Measurements from ENCODE around the gene ACER1.

Gene ACER1

DNA sequence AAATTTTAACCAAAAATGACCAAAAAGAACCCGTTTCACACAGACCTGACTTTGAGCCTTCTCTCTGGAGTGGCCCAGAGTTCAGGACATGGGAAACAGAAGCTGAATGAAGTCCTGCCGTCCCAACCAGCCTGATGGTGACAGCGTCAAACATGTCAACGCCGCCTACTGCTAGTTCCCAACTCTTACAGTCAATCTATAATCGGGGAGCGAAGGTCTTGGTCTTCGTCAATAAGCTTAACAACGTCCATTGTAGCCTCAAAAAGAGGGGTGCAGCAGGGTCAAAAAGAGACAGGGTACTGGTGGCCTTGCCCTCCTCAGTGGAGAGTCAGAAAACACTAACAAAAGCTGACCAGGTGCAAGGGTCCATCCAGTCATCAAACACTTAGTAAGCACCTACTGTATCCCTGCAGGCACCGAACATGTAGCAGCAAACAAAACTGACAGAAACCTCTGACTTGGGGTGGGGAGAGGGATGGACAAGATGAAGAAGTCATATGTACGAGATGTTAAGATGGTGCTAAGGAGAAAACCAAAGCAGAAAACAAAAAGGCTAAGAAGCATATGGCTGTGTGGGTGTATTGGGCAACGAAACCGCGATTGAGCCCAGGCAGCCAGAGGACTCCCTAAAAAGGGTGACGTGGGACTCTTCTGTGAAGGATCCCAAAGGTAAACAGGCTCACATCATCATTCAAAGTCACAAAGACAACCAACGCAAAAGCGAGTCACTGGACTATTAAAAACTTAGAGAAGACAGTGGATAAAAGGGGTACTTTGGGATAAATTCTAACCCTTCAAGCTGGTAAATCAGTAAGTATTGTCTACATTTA is 65.6 kb downstream of the ACER1 start:
- Mint-ChIP-seq H3K36me3 (ENCODE audit: insufficient read depth) (peaks cover 17% of the 10 kb centered on the region), H3K27ac (ENCODE audit: low read depth) (peak overlapping the region; percentile 42), H3K4me1 (peaks cover 49% of the 10 kb centered on the region), H3K27me3 (no peaks in the 10 kb centered on the region), H3K9me3 (no peaks in the 10 kb centered on the region), H3K4me3 (no peak overlapping the region)
- no peak for DNase-seq (ENCODE audit: low spot score in 2 of 2)
- no peak for ATAC-seq (replicated peaks; ENCODE audit: extremely low read depth, poor library complexity, severe bottlenecking)

DNA sequence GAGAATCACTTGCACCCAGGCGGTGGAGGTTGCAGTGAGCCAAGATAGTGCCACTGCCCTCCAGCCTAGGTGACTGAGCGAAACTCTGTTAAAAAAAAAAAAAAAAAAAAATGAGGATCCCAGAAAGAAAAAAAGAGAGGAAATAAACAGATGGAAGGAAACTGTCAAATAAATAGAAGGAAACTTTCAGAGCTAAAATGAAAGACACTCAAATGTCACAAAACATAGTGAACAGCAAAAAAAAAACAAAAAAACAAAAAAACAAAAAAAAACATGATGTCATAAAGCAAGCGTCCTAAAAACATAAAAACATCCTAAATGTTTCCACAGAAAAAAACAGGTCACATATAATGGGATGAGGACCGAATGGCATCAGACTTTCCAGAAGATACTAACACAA is 68.6 kb downstream of the ACER1 start:
- H3K36me3 Mint-ChIP-seq (ENCODE audit: insufficient read depth) = peaks cover 16% of the 10 kb centered on the region
- H3K4me1 Mint-ChIP-seq = peaks cover 27% of the 10 kb centered on the region

DNA sequence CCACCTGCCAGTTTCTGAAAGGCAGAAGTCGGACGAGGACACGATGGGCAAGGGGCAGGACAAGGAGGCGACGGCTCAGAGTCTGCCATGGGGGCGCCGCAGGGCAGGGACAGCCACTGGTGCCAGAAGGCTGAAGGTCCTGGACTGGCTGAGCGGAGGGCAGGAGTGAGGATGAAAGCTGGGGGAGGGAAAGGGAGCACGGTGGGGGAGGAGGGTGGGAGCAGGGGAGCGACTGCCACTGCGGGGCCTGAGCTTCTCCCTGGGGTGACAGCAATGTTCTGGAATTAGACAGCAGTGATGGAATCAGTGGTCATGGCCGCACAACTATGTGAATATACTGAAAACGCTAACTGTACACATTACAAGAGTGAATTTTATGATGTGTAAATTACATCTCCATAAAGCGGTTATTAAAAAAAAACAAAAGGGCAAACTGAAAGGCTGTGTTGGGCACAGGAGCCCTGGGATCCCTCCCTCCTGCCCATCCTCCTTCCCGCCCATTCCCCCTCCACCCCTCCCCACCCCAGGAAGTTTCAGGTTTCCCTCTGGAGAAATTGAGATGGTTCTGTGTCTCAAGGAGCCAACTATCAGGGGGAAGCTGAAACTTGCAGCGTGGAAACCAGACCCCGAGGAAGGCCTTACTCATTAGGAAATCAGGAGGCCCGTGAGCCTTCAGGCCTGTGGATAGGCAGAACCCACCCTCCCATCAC is 69.5 kb downstream of the ACER1 start:
- Mint-ChIP-seq H3K4me3 (no peak overlapping the region), H3K27ac (ENCODE audit: low read depth) (peak overlapping the region; percentile 62)

More for the DNA sequence above, 68.6 kb downstream of the ACER1 start:
- Mint-ChIP-seq H3K27me3 (no peaks in the 10 kb centered on the region), H3K9me3 (no peaks in the 10 kb centered on the region), H3K4me3 (no peak overlapping the region), H3K27ac (ENCODE audit: low read depth) (peak overlapping the region; percentile 62)
- no peak for DNase-seq (ENCODE audit: low spot score in 2 of 2)
- no peak for ATAC-seq (replicated peaks; ENCODE audit: extremely low read depth, poor library complexity, severe bottlenecking)

GRCh38 chr19:6263306-6263705 is 70.1 kb downstream of the ACER1 start:
- DNase-seq (ENCODE audit: low spot score in 2 of 2) (no peak), ATAC-seq (replicated peaks; ENCODE audit: extremely low read depth, poor library complexity, severe bottlenecking) (no peak)
- Mint-ChIP-seq H3K9me3 (no peaks in the 10 kb centered on the region), H3K4me3 (no peak overlapping the region), H3K4me1 (peaks cover 33% of the 10 kb centered on the region), H3K36me3 (ENCODE audit: insufficient read depth) (peaks cover 18% of the 10 kb centered on the region), H3K27ac (ENCODE audit: low read depth) (no peak overlapping the region), H3K27me3 (no peaks in the 10 kb centered on the region)

More for the DNA sequence above, 69.5 kb downstream of the ACER1 start:
- no peaks in the 10 kb centered on the region for H3K9me3 Mint-ChIP-seq
- no peaks in the 10 kb centered on the region for H3K27me3 Mint-ChIP-seq
- ATAC-seq (replicated peaks; ENCODE audit: extremely low read depth, poor library complexity, severe bottlenecking) (no peak), DNase-seq (ENCODE audit: low spot score in 2 of 2) (no peak)
- peaks cover 18% of the 10 kb centered on the region for H3K36me3 Mint-ChIP-seq (ENCODE audit: insufficient read depth)
- peaks cover 32% of the 10 kb centered on the region for H3K4me1 Mint-ChIP-seq

- H3K4me3 Mint-ChIP-seq = no peak overlapping the region
- H3K4me1 Mint-ChIP-seq = peaks cover 27% of the 10 kb centered on the region
- no peak for DNase-seq (ENCODE audit: low spot score in 2 of 2)
- H3K36me3 Mint-ChIP-seq (ENCODE audit: insufficient read depth) = peaks cover 16% of the 10 kb centered on the region
- peak overlapping the region; percentile 57 for H3K27ac Mint-ChIP-seq (ENCODE audit: low read depth)
- no peak for ATAC-seq (replicated peaks; ENCODE audit: extremely low read depth, poor library complexity, severe bottlenecking)
- no peaks in the 10 kb centered on the region for H3K9me3 Mint-ChIP-seq
- H3K27me3 Mint-ChIP-seq = no peaks in the 10 kb centered on the region
These were observed 70.9 kb downstream of the ACER1 start for GRCh38 chr19:6262519-6262918.

GRCh38 chr19:6261883-6262282 is 71.5 kb downstream of the ACER1 start:
- DNase-seq (ENCODE audit: low spot score in 2 of 2) (no peak), ATAC-seq (replicated peaks; ENCODE audit: extremely low read depth, poor library complexity, severe bottlenecking) (no peak)
- H3K27me3 Mint-ChIP-seq = no peaks in the 10 kb centered on the region
- H3K27ac Mint-ChIP-seq (ENCODE audit: low read depth) = peak overlapping the region; percentile 57
- H3K9me3 Mint-ChIP-seq = no peaks in the 10 kb centered on the region
- no peak overlapping the region for H3K4me3 Mint-ChIP-seq
- H3K36me3 Mint-ChIP-seq (ENCODE audit: insufficient read depth) = peaks cover 21% of the 10 kb centered on the region
- peaks cover 32% of the 10 kb centered on the region for H3K4me1 Mint-ChIP-seq

- Mint-ChIP-seq H3K4me3 (no peak overlapping the region), H3K4me1 (peaks cover 29% of the 10 kb centered on the region), H3K36me3 (ENCODE audit: insufficient read depth) (peaks cover 24% of the 10 kb centered on the region), H3K27ac (ENCODE audit: low read depth) (no peak overlapping the region), H3K27me3 (no peaks in the 10 kb centered on the region), H3K9me3 (no peaks in the 10 kb centered on the region)
- ATAC-seq (replicated peaks; ENCODE audit: extremely low read depth, poor library complexity, severe bottlenecking) = no peak
- DNase-seq (ENCODE audit: low spot score in 2 of 2) = no peak
These were observed 72.3 kb downstream of the ACER1 start for GRCh38 chr19:6260912-6261650.

DNA sequence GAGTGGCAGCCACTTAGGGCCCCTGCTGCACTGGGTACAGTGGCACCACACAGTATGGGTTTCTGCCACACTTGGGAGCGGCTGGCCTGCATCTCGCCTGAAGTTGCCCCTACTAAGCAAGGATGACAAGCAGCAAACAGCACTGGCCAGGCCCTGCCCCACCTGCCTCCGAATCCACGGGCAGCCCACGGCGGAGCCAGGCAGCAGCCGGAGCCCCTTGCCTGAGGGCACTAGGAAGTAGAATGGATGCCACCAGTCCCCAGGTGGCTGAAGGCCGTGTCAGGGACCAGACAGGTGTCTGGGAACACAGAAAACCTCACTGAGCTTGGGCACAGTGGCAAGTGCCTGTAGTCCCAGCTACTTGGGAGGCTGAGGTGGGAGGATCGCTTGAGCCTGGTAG is 73.0 kb downstream of the ACER1 start:
- no peaks in the 10 kb centered on the region for H3K27me3 Mint-ChIP-seq

DNA sequence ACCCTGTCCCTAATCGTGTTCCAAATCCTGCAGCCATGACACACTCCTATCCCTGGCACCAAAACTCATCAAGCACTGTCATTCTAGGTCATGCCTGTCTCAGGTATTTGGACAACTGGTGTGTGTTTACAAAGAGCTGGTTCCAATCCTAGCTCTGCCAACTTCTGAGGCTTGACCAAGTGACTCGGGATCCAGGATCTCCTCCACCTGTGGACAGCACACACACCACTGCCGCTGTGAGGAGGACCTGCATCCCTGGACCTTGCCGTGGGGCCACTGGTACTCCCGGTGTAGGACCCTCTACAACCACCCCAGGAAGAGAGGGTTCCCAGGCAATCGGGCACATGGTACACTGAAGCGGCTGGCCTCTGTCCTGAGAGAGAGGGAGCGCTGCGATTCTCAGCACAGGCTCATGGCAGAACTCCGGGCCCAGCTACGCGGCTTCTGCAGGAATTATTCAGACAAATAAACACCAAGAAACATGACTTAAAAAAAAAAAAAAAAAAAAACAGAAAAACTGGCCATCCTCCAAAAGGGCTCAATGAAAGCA is 74.0 kb downstream of the ACER1 start:
- Mint-ChIP-seq H3K4me1 (peaks cover 29% of the 10 kb centered on the region), H3K9me3 (no peaks in the 10 kb centered on the region), H3K36me3 (ENCODE audit: insufficient read depth) (peaks cover 23% of the 10 kb centered on the region), H3K4me3 (no peak overlapping the region), H3K27ac (ENCODE audit: low read depth) (no peak overlapping the region), H3K27me3 (no peaks in the 10 kb centered on the region)
- no peak for ATAC-seq (replicated peaks; ENCODE audit: extremely low read depth, poor library complexity, severe bottlenecking)
- DNase-seq (ENCODE audit: low spot score in 2 of 2) = no peak

More for the DNA sequence above, 73.0 kb downstream of the ACER1 start:
- H3K27ac Mint-ChIP-seq (ENCODE audit: low read depth) = no peak overlapping the region
- H3K36me3 Mint-ChIP-seq (ENCODE audit: insufficient read depth) = peaks cover 24% of the 10 kb centered on the region
- DNase-seq (ENCODE audit: low spot score in 2 of 2) (no peak), ATAC-seq (replicated peaks; ENCODE audit: extremely low read depth, poor library complexity, severe bottlenecking) (no peak)
- no peak overlapping the region for H3K4me3 Mint-ChIP-seq
- peaks cover 29% of the 10 kb centered on the region for H3K4me1 Mint-ChIP-seq
- H3K9me3 Mint-ChIP-seq = no peaks in the 10 kb centered on the region

DNA sequence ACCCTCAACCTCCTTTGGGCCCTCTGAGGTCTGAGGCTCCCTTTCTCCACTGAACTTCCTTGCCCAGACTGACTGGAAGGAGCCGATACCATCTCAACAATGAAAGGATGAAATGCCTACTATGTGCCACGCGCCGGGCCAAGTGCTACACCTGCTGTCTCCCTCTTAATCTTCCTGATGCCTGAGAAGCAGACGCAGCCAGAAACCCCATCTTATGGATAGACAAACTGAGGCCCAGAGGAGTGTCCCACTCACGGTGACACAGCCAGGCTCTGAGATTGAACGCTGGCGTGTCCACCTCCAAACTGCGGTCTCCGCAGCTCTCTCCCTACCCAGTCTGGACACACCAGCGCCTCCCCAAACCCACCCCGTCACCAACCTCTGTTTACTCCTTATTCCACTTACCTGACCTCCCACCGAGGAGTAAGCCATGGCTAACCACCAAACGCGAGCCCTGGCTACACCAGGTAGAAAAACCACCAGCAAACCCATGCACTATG is 74.5 kb downstream of the ACER1 start:
- no peak for ATAC-seq (replicated peaks; ENCODE audit: extremely low read depth, poor library complexity, severe bottlenecking)
- Mint-ChIP-seq H3K27ac (ENCODE audit: low read depth) (no peak overlapping the region), H3K4me3 (no peak overlapping the region)

More for the DNA sequence above, 74.5 kb downstream of the ACER1 start:
- DNase-seq (ENCODE audit: low spot score in 2 of 2) = no peak
- H3K27me3 Mint-ChIP-seq = no peaks in the 10 kb centered on the region
- no peaks in the 10 kb centered on the region for H3K9me3 Mint-ChIP-seq
- H3K4me1 Mint-ChIP-seq = peaks cover 30% of the 10 kb centered on the region
- H3K36me3 Mint-ChIP-seq (ENCODE audit: insufficient read depth) = peaks cover 20% of the 10 kb centered on the region

All from central memory CD8-positive, alpha-beta T cell (primary cell).